SH-SY5Y (cell line): Measurements from ENCODE around the gene NTSR1.

Source experiments
- GATA2 ChIP-seq: IDR thresholded peaks from 2 replicates; pipeline ENCODE4 v1.6.1; 2011; ENCODE audit warnings: mild to moderate bottlenecking, low read depth, low read length
- GATA3 ChIP-seq: IDR thresholded peaks from 2 replicates; pipeline ENCODE4 v1.6.1; 2011; ENCODE audit warnings: low read depth, mild to moderate bottlenecking, low read length, moderate library complexity

GRCh38 chr20:62692176-62692575 lies 16.5 kb upstream of the NTSR1 start:
- TF ChIP-seq GATA2, result no peak
- no peak for TF ChIP-seq GATA3
